ENCODE data around the gene LOX. TPM values are rescaled to one million over a fixed set of nuclear protein-coding genes. Genes with fewer than 3 reads are reported as not detected.

Gene LOX
- total RNA-seq, 1 donor from 2014 or later = 26.8 TPM

DNA sequence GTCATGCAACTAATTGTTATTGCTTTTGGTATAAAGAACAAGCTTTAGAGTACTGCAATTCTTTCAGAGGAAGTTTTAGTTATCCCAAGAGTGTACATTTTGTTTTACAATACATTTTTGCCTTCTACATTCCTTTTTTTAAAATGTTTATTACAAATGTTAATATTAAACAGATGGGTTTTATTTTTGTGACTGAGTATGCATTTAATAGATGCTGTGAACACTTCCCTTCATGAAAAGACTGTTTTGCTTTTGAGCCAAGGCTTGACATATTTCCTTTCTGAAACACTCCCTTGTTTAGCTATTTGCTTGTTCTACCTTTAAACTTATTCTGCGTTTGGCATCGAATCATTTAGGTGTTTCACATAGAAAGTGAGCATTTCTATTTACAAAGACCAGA lies 36.4 kb upstream of the LOX start:
- intact Hi-C loops (cut with DNase I) = no loop called here
- no peak overlapping the region for H3K4me3 ChIP-seq
- TF ChIP-seq CTCF (IDR thresholded peaks at IDR 0.05) = no peak
- no peak overlapping the region for H3K27ac ChIP-seq
- H3K27me3 ChIP-seq = no peaks in the 10 kb centered on the region
- DNase-seq (no peak), ATAC-seq (no peak)
- no peaks in the 10 kb centered on the region for H3K9me3 ChIP-seq
- no peaks in the 10 kb centered on the region for H3K4me1 ChIP-seq
- H3K36me3 ChIP-seq = no peaks in the 10 kb centered on the region

- DNase-seq = no peak
- H3K27ac ChIP-seq = no peak overlapping the region
- no peaks in the 10 kb centered on the region for H3K36me3 ChIP-seq
- no peaks in the 10 kb centered on the region for H3K9me3 ChIP-seq
- intact Hi-C loops (cut with DNase I) = no loop called here
- H3K4me3 ChIP-seq = no peak overlapping the region
- peak; percentile 26 for ATAC-seq
- no peaks in the 10 kb centered on the region for H3K4me1 ChIP-seq
- TF ChIP-seq CTCF (IDR thresholded peaks at IDR 0.05) = no peak
- no peaks in the 10 kb centered on the region for H3K27me3 ChIP-seq
These were observed 34.9 kb upstream of the LOX start for GRCh38 chr5:122112733-122113558.

- intact Hi-C loops (cut with DNase I) = no loop called here
- DNase-seq (no peak), ATAC-seq (no peak)
- H3K9me3 ChIP-seq = no peaks in the 10 kb centered on the region
- no peak for TF ChIP-seq CTCF (IDR thresholded peaks at IDR 0.05)
- no peak overlapping the region for H3K4me3 ChIP-seq
- no peaks in the 10 kb centered on the region for H3K36me3 ChIP-seq
- no peaks in the 10 kb centered on the region for H3K27me3 ChIP-seq
- no peak overlapping the region for H3K27ac ChIP-seq
- H3K4me1 ChIP-seq = no peaks in the 10 kb centered on the region
These were observed 34.0 kb upstream of the LOX start for GRCh38 chr5:122112063-122112462.

DNA sequence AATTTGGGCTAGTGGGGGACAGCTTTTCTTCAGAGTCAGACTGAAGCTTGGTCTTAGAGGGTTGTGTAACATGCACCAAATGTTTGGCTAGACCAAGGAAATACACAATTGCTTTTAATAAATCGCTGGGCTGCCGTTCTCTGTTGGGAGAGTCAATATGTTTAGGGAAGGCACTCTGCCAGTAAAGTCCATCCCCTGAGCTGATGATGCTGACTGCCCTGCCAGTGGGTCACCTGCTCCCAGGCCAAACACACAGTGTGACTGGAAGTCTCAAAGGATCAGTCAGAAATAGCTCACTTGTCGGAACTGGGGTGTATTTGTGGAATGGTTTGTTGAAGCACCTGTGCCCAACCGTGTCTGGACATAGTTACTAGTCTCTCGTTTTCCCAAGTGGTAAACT lies 33.4 kb upstream of the LOX start:
- no peak for TF ChIP-seq CTCF (IDR thresholded peaks at IDR 0.05)
- Histone ChIP-seq H3K4me3 (no peak overlapping the region), H3K36me3 (no peaks in the 10 kb centered on the region), H3K27ac (no peak overlapping the region), H3K27me3 (no peaks in the 10 kb centered on the region), H3K9me3 (no peaks in the 10 kb centered on the region), H3K4me1 (no peaks in the 10 kb centered on the region)
- ATAC-seq = no peak
- intact Hi-C loops (cut with DNase I) = no loop called here
- no peak for DNase-seq

DNA sequence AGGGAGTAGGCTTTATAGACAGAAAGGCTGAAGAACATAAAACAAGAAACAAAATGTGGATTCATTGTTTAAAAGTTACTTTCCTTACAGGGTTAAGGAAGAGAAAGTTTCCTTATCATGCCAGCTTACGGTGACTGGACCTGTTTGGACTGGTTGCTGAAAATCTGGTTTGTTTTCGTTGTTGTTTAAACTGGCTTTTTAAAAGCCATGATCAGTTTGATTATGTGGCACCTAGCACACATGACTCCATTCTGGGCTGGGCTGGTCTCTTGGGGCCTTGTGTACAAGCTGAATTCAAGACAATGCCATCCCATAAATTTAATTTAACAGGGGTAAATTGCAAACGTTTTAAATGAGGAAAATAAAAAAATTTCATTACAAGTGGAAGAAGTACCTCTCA lies 32.9 kb upstream of the LOX start:
- H3K4me1 ChIP-seq = no peaks in the 10 kb centered on the region
- ATAC-seq (no peak), DNase-seq (no peak)
- no peak for TF ChIP-seq CTCF (IDR thresholded peaks at IDR 0.05)
- H3K36me3 ChIP-seq = no peaks in the 10 kb centered on the region
- H3K9me3 ChIP-seq = no peaks in the 10 kb centered on the region
- H3K4me3 ChIP-seq = no peak overlapping the region
- intact Hi-C loops (cut with DNase I) = no loop called here
- no peaks in the 10 kb centered on the region for H3K27me3 ChIP-seq
- H3K27ac ChIP-seq = no peak overlapping the region
